HG03432 (cell line): Measurements from ENCODE around the gene EYA2.

Experiments used
- ATAC-seq: cut with Tn5 transposase; IDR thresholded peaks from one replicate; pipeline ENCODE4 v1.9.1; 2021; ENCODE audit warnings: mild to moderate bottlenecking, moderate library complexity; ENCODE audit not compliant: unreplicated experiment

Gene EYA2

DNA sequence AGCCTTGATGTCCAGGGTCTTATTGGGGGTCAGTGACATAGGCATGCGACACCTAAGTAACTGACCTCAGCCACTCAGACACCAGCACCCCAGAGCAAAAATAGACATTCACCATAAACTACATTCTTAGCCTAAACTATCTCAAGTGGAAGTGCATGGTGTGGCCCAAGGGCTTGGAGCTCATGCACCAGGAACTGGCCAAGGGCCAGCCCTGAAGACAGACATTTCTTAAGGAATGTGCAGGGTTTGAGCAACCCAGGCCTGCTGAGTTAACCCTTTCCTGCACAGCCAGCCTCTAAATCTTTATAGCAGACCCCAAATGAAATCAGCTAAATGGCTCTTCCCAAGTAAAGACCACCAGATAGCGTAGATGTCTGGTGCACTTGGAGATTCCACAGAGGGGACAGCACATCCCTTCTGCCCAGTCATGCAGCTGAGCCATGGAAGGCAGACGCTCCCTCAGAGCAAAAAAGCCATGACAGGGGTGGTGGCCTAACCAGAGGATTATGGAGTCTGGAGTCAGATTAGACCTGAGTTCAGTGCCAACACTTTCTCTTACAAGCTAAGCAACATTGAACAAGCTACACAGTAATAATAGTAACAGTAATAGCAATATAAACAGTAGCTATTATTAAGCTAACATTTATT, 239.3 kb downstream of the EYA2 start:
- no peak for ATAC-seq

DNA sequence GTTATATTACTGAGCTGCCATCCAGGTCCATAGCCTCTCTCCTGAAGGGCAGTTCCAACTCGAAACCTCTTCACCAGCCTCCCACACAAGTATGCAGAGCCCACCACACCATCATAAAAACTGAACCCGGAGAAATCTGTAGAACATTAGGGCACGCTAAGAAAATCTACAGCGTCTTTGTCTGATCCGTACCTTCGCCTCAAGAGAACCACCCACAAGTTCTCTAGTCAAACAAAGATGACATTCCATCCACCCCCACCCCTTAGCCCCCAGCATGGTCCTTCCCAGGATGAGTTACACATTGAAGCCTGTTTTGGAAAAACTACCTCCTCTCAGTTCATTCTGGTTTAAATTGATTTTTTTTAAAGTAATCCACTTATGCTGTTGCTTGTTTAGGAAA, 242.1 kb downstream of the EYA2 start:
- no peak for ATAC-seq

DNA sequence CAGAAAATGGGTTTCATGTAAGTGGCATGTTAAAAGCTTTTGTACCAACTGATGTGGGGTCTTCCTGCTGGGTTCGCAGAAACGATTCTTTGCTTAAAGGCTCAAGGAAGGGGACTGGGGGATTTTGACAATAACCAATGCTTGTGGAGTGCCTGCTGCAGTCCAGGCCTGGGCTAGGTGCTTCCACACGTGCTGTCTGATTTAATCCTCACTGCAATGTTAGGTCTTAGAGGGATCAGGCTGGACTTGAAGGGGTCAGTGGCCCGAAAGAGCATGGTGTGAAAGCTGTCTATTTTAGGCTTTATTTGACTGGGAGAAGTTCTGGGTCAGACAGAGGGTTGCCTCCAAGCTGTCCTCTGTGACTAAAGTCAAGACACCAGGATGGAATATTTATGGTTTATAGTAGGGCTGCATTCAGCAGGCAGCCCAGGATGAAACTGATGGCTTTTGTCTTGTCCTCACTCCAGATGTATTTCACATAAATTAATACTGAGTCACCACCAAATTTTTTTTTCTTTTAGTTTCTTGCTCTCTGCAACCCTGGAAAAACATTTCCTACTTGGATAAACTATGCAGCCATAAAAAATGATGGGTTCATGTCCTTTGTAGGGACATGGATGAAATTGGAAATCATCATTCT, 242.7 kb downstream of the EYA2 start:
- ATAC-seq = no peak

DNA sequence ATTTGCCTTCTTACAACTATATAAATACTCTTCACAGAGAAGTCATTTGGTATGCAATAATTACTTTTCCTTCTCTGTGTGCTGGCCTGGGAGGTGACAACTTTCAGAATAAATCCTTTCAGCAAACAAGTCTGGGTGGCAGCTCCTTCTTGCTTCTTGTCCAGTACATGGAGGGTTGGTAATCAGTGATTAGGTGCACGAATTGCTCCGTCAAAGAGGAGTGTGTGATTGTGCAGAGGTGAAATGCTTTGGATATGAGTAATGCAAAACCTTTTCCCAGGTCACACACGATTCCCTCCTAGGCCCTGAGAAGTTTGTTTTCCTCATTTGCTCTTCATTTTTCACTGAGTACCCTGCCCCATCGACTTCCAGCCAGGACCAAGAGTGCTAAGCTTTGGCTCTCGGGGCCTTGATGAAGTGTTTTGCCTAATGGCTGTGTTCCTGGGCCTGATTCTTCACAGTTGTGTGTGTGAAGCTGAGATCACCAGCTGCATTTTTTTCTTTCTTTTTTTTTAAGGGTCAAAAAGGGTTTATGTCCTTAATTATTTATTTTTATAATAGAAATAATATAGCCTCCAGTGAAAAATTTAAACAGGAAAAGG, 245.4 kb downstream of the EYA2 start:
- ATAC-seq = no peak

DNA sequence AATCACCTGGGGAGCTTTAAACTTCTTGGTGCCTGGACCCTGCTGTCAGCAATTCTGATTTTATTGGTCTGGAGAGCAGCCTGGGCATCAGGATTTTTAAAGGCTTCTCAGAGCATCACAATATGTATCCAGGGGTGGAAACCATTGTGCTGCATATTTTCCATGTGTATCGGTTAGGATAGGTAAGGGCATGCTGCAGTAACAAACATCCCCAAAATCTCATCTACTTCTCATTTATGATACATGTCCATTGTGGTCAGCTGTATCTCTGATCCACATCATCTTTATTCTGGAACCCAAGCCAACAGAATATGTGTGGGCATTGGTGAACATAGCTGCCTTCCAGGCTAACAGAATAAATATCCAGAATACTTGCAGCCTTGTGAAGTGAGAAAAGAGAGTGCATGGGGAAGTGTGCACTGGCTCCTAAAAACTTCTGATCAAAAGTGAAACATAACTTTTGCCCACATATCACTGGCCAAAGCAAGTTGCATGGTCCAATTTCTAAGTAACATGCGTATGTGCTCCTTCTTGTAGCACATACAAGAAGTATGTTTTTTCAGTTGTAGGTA, 246.8 kb downstream of the EYA2 start:
- ATAC-seq = no peak

DNA sequence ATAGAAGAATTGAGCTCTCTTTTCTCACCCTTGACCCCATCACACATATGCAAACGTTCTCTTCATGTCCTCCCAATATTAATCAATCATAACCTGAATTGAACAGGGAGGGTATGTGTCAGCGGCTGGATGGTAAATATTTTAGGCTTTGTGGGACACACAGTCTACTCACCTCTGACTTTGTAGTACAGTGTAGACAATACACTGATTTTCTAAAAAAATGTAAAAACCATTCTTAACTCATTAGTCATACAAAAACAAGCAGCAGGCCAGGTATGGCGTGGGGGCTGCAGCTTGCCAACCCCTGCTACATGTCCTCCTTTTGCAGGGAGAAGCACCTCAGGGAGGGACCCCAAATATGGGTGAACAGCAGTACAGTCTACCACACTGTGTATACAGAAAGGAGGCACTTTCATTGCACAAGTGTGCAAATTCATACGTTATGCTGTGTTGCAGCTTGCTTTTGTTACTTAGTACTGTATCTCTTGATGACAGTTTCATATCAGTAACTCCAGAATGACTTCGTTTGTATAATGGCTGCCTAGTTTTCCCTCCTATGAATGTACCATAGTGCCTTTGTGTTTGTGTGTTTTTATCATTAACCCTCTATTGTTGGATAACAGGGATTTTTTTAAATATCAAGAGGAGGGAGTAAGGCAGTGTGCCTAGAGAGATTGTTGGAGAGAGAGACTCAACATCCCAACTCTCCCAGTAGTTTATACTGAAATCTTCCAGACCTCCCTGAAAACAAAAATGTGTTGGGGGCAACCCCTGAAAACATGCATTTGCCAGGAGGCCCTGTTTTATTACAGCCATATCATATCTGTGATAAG, 247.5 kb downstream of the EYA2 start:
- ATAC-seq = no peak

DNA sequence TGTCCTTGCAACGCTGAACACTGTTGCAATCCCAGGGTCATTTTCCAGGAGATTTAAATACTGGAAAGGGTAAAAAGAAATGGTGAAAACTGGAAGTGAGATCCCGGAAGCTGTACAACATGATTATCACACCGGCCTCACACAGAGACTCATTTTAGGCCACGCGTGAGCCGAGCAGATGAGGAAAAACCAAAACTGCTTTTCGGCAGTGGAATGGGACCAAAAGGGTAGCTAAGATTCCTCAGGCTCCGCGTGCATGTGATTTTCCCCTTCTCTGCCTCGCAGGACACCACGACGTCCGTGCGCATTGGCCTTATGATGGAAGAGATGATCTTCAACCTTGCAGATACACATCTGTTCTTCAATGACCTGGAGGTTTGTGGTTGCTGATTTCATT, 248.1 kb downstream of the EYA2 start:
- ATAC-seq = no peak

DNA sequence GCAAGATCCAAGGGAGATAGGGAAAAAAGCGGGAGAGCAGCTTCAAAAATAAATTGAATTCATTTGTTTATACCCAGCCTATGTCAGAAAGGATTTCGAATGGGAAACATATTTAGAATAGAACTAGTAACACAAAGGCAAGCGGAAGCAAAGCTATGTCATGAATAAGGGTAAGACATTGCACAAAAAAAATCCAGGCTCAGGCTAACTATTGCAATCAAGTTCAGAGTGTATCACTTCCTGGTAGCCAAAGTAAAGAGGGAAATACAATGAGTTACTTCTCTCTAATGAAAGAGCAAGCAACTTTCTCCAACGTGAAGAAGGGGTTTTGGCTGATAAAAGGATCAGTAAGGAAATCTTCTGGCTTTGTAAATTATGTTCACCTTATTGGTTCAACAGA, 249.0 kb downstream of the EYA2 start:
- no peak for ATAC-seq

DNA sequence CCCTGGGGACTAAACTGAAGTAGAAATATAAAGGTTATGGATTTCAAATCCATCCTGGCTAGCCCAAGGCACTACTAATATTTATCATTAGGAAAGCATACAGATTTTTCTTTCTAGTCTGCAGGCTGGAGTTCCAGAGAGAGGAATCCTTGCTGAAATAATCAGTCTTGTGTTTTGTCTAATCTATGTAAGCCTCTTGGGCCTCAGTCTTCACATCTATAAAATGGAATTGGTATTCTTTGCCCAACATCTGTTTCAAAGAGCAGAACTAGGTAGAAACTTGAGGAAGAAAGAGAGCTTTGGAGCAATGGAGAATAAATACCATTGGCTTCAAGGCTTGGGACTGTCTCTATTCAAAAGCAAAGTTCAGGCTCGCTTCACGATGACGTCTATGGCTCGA, 249.8 kb downstream of the EYA2 start:
- no peak for ATAC-seq

DNA sequence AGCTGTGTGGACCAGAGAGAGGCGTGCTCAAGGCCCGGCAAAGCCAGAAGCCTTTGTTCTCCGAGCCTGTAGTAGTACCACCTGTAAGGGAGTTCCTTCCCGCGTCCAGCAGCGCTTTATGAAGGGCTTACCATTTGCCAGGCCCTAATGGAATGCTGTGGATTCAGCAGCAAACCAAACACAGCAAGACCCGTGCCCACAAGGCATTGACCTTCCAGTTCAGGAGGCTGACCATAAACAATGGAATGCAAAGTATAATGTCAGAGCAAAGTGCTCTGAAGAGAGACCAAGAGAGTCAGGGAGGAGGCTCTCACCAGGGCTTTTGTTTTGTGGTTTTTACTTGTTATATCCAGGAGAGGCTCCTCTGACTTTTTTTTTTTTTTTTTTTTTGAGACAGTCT, 252.0 kb downstream of the EYA2 start:
- ATAC-seq = no peak

DNA sequence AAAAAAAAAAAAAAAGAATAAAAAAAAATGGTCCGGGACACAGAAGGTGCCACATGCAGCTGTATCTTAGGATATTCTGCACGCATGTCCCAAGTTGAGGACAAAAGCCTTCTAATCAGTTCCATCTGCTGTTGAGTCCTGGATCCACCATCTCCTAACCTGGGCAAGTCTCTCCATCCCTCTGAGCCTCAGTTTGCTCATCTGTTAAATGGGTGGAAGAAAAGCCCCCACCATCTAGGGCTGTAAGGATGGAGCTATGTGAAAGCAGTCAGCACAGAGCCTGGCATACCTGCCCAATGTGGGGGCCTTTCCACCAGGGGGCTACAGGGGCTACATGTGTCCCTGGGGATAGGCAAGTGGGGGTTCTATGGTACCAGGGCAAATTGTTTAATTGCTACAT, 253.4 kb downstream of the EYA2 start:
- ATAC-seq = no peak

DNA sequence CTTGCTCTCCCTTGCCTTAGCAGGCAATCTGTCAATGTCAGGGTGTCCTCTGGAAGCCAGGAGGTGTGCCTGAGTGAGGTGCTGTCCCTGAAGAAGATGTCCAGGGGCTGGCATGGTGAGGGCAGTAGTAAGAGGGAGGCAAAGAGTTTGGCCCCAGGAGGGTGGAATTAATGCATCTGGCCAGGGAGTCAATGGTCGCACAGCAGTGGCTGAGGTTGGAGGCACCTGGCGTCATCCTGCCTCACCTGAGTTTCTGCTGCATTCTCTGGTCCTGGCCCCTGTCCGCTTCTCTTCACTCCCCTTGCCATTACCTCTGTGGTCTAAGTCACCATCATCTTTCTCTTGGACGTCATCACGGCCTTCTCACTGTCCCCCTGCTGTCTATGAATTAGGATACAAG, 255.3 kb downstream of the EYA2 start:
- ATAC-seq = no peak

DNA sequence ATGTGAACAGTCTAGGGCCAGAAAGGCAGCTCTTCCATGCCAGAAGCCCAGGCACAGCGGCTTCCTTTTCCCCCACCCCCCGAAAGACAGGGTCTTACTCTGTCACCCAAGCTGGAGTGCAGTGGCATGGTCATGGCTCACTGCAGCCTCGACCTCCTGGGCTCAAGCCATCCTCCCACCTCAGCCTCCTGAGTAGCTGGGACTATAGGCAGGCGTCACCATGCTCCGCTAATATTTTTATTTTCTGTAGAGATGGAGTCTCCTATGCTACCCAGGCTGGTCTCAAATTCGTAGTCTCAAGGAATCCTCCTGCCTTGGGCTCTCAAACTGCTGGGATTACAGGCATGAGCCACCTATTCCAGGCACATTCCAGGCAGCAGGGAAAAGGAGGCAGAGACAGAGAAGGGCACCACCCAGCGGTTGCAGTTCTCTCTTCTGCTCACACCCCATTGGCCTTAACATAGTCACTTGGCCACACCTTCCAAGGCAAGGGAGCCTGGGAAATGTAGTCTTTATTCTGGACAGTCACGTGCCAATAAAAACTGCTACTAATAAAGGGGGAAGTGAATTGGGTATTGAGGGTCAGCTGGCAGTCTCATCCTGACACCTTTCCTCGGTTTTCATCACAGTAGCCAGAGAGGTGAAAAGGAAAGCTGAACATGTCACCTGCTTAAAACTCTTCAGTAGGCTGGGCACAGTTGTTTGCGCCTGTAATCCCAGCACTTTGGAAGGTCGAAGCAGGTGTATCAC, 255.9 kb downstream of the EYA2 start:
- ATAC-seq = no peak

DNA sequence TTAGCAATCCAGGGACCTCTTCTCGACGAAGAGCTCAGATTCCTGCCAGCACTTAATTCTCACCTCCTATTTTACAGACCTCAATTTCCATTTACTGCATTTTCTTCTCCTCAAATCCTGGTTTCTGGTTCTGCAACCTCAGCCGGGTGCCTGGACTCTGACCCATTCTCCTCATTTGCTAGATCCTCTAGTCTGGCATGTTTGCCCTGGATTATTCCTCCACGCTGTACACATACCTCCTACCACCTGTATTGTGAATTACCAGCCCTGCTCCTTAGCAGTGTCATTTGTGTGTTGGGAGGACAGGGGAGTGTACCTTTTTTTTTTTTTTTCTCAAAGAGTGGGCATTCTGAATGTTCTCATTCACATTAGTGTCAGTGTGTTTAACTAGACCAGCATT, 257.4 kb downstream of the EYA2 start:
- no peak for ATAC-seq

DNA sequence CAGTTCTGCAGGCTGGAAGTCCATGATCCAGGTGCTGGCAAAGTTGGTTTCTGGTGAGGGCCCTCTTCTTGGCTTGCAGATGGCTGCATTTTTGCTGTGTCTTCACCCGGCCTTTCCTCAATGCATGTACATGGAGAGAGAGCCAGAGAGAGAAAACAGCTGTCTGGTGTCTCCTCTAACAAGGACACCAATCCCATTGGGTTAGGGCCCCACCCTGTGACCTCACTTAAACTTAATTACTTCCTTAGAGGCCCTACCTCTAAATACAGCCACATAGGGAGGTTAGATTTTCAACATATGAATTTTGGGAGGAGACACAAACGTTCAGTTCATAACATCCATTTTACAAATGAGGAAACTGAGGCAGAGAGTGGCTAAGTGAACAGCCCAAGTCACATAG, 259.4 kb downstream of the EYA2 start:
- no peak for ATAC-seq

DNA sequence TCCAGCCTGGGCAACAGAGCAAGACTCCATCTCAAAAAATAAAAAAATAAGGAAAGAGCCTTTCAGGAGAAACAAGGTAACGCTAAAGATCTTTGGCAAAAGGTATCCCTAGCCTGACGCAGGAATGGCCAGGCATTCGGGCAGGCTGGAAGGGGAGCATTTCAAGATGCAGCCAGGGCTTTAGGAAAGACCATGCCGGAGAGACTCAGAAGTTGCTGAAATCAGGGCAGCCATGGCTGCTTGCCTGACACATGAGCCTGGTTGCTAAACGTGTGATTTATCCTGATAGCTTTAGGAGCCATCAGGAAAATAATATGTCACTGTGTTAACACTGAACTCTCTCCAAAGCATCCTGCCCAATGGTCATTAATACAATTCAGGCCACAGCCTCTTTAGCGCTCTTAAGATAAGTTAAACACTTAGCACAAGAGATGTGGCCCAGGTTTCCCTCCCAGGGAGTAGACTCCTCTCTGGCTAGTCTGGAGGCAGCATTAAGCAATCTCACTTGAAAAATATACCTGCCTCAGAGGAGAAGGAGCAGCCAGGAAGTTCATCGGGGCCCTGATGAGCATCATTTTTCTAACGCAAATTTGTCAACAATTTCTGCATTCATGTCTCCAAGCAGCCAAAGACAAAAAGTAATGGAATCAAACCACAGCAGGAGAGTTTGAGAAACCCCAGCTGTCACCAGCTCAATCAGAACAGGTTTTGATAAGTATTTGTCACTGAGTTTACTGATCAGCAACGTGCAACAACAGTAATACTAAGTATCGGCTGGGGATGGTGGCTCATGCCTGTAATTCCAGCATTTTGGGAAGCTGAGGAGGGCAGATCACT, 261.9 kb downstream of the EYA2 start:
- ATAC-seq = no peak

DNA sequence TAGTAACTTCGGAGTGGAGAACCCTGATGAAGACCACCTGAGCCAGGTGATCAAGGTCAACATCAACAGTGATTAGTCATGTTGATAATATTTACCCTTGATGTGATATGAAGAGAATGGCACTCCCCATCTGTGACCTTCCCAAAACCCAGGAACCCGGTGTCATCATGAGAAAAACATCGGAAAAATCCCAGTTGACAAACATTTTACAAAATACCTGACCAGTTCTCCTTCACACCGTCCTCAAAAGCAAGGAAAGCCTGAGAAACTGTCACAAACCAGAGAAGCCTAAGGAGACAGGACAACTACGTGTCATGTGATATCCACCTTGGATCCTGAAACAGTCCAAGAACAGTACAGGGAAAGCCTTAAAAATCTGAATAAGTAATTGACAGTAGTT, 264.5 kb downstream of the EYA2 start:
- no peak for ATAC-seq

DNA sequence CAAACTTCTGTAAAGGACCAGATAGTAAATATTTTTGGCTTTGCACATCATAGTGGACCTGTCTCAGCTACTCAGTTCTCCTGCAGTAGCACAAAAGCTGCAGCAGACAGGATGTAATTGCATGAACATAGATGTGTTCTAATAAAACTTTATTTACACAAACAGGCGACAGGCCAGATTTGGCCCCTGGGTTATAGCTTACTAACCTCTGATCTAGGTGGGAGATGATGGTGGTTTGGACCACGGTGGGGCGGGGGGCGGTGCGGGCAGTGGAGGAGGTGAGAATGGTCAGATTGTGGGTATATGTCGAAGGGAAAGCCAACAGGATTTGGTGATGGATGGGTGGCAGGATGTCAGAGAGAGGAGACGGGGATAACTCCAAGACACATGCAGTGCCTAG, 265.6 kb downstream of the EYA2 start:
- no peak for ATAC-seq

DNA sequence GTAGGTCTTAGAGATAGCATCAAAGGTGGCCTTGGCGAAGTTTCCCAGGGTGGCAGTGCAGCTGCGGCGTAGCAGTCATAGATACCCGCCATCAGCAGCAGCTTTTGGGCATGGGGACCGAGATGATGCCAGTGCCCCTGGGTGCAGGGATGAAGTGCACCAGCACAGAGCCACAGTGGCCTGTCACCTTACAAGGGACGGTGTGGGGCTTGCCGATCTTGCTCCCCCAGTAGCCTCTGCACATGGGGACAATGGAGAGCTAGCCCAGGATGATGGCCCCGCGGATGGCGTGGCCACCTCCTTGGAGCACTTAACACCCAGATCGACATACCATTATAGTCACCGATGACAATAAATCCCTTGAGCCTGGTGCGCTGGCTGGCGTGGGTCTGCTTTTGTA, 266.3 kb downstream of the EYA2 start:
- ATAC-seq = no peak

DNA sequence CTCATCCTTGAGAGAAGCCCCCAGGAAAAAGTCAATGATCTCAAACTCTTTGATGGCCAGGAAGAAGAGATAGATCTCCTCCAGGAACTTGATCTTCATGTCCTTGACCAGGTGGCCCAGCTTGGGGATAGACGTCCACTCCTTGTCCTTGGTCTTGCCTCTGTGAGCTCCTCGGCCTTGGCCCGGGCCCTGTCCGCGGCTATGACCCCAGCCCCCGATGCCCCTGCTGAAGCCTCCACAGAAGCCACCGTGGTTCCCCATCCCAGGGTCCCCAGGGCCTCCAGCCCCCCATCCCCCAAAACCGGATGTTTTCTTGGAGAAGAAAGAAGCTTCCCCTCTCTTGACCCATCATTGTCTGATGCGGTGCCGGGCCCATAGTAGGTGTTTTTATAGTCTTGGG, 266.8 kb downstream of the EYA2 start:
- no peak for ATAC-seq
